ENCODE measurements around the gene PARM1.
"Not testable (repeated sequence)": the region's sequence is repeated elsewhere in the genome, so short reads cannot be mapped to it uniquely, and the experiment has no call there.

The PARM1 gene

DNA sequence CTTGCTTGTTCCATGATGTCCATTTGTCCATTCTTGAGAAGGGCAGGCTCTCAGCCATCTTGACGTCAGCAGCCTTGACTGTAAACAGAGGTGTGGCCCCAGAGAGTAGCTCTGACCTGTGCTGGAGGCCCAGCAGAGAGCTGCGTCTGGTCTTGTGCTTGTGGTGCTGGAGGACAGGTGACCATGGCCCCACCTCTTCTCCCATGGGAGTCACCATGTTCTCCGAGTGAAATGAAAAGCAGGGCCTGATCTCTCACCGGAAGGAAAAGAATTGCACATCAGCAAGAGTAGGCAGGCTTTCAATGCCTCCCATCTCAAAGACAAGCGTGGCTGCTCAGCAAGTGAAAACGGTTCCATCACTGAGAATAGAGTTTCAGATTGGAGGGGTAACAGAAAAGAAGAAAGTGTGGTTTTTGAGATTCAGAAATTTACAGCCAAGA, 11.5 kb downstream of the PARM1 start:
- no peak for DNase-seq

DNA sequence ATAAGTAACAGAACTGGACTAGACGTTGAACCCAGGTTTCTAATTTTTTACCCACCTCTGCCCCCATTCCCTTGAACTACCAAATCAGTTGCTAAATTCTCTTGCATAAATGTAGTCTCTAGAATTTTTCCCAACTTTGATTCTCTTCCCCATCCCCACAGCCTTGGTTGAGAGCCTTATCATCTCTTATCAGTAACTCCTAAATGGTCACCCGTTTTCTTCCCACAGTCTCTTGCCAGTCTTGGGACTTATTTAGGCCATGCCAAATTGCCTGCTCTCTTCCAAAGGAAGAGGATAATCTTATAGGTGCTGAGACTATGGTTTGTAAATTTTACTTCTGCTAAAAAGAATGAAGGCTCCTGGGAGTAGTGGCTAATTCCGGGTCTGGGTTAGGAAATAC, 13.3 kb downstream of the PARM1 start:
- no peak for DNase-seq

DNA sequence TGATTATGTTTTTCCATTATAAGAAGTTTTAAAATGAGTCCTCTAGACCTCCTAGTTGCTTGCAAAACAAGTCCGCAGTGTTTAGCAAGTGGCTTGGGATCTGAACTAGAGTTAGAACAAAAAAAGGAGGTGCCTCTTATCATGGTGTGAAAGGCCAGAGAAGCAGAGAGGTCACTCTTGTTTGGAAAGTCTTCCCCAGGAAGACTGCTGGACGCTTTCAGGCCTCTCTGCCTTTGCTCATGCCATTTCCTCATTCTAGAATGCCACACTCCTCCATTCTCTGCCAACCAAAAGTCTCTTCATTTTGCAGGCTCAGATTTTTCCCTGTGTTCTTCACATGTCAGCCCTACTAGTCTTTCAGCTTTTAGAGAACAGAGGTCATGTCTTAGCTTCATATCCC, 14.9 kb downstream of the PARM1 start:
- no peak for DNase-seq

DNA sequence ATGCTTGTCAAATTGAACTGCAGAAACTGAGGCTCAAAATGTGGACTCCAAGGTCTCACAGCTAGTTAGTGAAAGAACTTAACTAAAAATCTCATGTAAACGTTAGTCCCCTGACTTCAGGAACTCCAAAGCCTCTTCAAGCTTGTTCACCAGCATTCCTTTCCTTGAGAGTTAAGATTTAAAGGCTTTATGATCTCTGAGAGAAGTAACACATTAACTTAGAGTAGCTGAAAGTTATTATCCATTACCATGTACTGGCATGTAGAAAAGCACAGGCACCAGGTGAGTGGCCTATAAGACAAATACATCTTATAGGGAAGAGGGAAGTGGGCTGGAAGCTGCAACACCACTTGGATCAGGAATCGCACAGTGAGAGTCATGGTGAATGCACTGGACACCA, 15.3 kb downstream of the PARM1 start:
- DNase-seq = no peak

DNA sequence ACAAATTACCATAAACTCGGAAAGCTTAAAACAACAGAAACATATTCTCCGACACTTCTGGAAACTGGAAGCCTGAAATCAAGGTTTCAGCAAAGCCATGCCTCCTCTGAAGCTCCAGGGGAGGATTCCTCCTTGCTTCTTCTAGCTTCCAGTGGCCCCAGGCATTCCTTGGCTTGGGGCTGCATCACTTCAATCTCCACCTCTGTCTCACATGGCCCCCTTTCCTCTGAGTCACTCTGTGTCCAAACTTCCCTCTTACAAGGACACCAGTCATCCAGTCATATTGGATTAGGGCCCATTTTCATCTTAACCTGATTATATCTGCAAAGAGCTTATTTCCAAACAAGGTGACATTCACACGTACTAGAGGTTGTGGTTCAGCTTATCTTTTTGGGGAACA, 17.3 kb downstream of the PARM1 start:
- no peak for DNase-seq

DNA sequence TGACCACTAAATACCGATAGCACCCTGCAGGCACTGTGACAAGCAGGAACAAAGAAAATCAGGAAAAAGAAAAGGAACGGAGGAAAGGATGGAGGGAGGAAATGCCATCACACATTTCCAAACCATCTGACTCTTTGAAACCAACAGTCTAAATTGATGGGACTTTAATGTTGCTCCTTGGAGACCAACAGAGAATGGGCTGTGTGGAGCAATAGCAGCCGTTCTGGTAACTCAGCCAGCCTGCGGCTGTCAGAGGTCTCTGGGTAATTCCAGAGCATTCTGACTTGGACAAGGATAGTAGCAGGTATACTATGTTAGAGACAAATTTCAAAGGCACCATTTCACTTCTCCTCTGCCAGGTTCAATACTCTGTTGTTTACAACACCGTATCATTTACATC, 18.0 kb downstream of the PARM1 start:
- DNase-seq = no peak

DNA sequence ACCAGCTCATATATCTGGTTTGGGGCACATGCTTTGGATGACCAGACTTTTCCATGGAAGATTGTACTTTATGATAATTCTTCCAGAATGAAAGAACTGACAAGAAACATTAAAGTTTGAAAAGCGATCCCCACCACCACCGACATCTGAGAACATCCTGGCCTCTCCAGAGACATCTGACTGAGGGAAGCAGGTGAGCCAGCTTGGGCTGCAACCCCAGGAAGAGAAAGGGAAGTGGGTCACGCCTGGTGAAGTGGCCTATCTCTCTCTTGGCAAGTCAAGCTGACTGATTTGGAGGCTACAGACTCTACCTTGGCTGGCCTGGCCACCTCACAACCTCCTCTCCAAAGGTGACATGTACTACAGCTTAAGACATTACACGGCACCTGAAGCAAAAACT, 20.7 kb downstream of the PARM1 start:
- DNase-seq = no peak

DNA sequence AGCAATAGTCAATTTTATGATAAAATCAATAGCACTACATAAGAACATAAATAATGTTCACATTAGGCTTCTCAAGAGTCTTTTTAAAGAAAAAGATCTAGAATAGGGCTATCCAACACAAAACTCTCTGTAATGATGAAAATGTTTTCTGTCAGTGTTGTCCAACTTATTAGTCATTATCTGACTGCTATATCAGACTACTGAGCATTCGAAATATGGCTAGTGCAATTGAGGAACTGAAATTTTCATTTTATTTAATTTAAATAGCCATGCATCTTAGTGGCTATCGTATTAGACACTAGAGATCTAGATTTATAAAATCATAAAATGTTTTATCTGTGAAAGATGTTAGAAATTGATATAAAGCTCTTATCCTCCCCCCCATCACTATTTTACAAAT, 26.0 kb downstream of the PARM1 start:
- no peak for DNase-seq

DNA sequence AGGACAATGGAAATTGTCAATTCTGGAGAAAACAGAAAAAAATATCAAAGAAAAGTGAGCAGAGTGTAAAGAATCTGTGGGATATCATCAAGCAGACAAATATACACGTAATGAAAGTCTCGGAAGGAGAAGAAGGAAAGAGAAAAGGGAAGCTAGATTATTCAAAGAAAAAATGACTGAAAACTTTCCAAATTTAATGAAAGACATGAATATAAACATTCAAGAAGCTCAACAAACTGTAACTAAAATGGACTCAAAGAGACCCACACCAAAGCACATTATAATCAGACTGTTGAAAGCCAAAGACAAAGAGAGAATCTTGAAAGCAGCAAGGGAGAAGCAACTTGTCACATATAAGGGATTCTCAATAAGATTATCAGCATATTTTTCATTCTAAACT, 28.3 kb downstream of the PARM1 start:
- no peak for DNase-seq

DNA sequence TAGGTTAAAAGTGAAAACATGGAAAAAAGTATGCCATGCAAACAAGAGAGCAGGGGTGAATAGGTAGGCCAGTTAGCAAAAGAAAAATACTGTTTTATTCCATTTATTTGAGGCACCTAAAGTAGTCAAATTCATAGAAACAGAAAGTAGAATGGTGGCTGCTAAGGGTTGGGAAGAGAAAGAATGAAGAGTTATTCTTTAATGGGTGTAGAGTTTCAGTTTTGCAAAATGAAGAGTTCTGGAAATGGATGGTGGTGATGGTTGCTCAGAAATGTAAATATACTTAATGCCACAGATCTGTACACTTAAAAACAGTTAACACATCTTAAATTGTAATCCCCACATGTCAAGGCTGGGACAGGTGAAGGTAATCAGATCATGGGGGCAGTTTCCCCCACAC, 29.7 kb downstream of the PARM1 start:
- DNase-seq = no peak

DNA sequence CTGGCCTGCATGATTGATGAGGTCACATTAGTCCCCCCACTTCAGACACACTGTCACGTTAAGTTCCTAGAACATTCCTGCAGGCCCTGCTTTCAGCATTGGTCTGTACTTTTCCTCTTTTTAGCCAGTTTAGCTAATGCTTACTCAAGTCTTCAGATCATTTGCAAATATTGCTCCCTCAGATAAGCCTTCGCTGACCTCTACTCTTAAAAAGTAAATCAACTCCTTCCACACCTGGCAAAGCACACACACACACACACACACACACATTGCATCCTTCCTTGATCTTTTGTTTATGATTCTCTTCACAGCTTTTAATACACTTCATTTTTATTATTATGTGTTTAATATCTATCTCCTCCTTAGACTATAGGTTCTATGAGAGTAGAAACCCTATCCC, 31.4 kb downstream of the PARM1 start:
- DNase-seq = no peak

DNA sequence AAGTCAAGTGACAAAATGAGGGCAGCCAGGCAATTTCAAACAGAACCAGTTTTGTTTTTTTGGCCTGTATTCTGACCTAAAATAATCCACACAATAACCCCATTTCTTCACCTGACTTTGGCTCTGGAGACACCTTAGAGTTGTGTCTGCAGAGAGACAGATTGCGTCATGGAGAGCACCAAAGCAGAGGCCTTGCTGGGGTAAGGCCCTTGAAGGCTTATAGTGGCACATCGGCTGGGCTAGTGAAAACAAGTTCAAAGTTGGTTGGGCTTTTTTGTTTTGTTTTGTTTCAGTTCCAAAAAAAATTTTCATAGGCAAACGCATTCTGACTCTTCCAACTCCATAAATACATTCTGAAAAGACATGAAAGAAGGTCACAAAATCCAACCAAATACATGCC, 34.4 kb downstream of the PARM1 start:
- DNase-seq = no peak

DNA sequence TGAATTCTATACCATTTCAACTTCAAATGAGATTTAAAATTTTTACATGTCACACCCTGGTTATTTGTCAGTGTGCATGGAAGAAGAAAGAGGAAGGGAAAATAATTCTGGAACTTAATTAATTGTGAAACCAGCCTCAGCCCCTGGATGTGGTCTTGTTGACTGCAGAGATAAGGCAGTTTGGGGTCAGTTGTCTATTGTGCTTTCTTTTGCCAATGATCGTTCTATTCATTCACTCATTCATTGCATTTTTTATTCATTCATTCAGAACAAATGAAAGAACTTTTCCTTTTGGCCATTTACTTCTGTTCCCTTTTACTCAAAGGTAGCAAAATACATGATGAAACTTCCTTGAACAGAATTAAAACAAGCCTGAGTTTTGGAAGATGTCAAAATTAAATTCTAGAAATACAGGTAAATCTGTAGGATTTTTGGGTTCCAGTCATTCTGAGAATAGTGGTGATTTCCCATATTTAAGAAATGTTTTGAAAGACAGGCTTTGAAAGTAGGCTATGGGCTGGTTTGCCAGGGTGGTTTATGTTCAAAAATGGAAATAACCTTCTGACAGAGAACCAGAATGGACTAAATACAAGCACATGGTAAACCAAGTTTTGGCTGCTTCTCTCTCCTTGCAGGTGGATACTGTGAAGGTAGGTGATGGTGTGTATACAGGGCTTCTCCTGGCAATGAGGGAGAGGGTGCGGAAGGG, 35.7 kb downstream of the PARM1 start:
- DNase-seq = no peak

DNA sequence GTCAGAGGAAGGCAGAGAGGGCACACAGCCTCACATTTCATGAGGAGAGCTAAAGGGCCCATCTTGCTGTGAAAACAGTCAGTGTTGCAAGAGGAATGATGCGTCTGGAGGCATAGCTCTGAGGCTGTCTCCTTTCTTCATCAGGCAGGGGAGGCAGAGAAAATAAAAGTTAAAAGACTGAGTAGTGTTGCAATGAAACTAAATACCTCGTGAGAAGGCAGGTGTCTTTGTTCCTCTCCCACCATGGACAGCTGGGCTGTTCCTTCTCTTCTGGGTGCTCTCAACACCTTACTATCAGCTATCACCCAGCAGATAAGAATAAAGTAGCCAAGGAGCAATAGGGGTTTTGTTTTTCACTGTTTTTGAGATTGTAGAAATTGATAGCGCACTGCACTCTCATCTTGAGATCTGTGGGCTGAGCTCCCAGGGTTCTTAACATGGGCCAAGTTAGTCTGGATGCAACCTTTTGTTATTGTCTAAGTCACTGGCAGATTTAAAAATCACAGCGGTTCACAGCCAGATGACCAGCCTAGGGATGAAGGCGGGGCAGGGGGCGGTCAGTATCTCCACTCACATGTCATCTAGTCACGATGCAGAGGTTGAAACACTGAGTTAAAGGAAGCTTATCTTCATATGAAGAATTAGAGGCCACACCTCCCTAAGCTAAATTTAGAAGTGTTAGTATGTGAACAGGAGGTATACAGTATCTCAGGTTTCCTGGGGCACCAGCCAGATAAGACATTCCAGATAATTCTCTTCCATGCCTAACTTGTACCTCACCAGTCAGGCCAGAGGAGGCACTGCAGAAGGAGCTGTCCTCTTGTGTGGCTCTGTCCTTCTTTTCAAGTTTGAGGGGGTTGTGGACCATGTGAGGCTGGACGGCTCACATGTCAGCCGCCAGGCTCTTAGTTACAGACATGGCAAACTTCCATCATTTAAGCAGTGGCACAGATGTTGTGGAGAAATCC, 36.9 kb downstream of the PARM1 start:
- no peak for DNase-seq

DNA sequence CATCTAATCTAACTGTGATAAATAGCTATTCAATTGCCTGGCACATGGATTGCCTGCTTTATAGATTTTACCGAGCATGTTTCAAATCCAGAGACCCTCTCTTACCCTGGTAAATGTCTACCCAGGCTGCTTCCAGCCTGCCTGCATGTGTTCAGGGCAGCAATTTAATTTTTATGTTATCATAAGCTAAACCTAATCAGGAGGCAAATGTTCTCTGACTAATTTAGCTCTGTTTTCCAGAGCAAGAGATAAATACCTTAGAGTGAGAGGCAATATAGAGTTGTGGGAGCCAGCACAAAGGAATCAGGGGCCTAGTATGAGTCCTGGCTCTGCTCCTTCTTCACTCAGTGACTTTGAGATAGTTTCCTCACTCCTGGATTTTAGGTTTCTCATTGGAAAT, 37.7 kb downstream of the PARM1 start:
- DNase-seq = no peak

DNA sequence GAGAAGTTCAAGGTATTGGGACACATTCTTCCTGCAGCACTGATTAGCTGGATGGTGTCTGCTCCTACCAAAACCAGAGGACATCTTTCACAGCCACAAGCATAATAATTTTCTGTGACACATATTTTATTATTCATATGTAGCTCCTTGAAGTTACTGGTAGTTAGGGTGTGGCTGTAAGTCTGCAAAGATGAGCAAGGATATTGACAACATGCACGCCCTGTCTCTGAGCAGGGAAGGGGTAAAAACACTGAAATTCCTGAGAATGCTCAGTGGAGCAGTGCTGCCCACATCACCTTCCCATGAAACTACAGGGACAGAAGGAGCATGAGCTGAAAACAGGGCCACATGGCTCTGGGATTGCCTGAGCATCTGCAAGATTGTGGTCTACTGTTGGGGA, 38.9 kb downstream of the PARM1 start:
- no peak for DNase-seq

DNA sequence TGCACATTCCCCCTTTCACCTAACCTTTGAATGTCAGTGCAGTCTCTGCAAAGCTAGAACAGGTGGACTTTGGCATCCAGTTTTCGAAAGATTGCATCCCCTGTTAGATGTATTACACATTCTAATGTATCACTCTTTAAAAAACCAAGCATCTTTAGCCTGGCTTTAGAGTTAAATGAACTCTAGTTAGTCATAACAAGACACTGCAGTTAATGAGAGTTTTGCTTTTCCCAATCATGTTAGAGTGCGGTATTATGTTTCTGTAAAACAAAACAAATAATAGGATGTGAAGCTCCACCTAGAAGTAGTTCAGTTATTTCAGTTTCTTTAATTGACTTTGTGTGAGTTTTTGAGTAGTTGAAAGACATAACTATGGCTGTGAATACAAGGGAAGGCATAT, 42.2 kb downstream of the PARM1 start:
- DNase-seq = no peak

DNA sequence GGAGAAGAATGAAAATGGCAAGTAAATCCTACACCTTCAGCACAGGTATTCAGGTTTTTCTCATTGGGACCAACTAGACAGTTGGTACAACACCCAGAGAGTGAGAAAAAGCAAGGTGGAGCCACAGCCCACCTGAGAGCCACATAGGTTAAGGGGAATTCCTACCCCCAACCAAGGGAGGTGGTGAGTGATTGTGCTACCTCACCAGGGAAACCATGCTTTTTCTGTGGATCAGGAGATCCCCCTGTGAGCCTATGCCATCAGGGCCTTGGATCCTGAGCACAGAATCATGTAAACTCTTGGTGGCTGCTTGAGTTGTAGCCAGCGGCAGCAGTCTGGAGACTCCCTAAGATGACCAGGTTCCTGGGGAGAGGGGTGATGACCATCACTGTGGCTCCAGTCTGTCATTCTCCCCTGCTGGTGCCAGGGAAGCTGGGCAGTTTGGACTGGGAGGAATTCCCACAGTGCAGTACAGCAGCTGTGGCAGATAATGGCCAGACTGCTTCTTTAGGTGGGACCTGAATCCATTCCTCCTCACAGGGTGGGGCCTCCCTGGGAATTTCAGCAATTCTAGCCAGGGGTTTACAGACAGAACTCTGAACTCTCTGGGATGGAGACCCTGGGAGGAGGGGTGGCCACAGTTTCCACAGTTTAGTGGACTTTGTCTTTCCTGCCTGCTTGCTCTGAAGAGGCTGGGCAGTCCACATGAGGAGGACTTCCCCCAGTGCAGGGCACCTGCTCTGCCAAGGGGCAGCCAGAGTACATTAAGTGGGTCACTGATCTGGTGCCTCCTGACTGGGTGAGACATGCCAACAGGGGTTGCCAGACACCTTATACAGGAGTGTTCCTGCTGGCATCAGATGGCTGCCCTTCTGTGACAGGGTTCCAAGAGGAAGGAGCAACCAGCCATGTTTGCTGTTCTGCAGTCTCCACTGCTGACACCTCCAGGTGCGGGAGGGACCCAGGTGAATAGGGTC, 43.2 kb downstream of the PARM1 start:
- no peak for DNase-seq

DNA sequence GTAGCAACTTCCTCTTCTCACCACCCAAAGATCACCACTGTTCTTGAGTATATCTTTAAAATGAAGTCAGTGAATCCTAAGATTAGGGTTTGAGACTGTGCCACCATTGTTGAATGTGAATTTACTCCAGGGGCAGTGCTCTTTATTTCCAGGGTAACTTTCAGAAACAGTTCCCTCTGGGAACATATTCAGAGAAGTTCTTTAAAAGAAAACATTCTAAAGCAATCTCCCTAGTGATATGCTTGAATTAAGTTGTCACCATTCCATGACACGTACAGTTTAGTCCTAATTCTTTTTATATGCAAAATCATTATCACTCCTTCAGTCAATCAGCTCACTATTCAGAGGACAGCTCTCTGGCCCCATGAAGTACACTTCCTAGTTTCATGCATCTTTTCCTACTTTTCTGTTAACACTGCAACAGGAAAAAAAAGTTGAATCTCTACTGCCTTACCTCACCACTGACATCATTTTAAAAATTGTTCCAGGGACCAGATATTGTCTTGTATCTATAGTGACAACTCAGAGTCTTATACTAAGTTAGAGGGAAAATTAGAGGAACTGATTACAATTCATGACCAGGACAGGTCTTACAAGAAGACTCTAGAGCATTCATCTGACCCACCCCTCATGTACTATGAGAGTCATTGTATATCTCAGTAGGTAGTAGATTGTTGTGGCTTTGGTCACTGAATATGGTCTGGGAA, 49.8 kb downstream of the PARM1 start:
- DNase-seq = no peak

DNA sequence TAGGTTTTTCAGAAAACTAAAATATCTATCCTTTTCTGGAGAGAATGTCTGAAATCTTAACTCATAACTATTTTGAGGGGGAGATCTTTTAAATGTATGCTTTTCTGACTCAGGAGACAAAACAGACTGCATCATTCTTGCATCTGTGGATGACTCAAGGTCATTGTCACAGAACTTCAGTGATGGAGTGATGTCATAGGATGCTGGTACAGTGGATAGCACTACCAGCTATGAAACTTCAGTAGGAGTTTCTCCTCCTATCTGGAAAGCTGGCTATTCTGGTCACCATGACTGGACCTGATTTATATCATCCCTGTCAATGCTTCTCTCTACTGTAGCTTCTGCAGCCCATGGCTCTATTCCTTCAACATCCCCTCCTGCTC, 50.3 kb downstream of the PARM1 start:
- DNase-seq = no peak

DNA sequence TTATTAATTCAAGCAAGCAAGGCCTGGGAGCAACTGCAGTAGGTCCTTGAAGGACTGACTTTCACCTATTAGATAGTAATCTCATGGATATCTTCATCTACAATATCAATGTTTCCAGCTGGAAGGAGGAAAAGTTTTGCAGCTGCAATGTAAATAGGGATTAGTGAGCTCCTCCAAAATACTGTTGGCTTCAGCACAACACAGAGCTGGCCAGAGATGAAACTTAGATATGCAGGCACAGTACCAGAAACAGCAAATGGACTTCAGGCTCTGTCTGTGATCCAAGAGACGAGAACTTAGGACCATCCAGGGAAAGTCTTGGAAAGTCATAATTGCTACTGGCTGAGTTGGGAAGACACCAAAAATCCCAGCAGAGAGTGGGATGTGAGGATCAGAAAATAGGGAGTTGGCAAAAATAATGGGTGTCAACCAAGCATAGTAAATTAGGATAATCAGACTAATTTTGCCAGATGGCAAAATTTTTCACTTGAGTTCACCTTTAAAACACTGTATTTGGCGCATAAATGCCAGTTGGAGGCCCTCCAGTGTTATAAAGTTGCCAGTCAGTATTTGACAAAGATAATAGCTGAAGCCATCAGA, 57.5 kb downstream of the PARM1 start:
- no peak for DNase-seq

DNA sequence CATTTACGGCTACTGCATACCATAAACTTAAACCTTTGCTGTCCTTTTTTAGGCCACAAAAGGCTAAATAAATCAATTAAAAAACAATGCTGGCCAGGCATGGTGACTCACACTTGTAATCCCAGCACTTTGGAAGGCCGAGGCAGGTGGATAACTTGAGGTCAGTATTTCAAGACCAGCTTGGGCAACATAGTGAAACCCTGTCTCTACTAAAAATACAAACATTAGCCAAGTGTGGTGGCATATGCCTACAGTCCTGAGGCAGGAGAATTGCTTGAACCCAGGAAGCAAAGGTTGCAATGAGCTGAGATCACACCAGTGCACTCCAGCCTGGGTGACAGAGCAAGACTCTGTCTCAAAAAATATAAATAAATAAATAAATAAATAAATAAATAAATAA, 61.5 kb downstream of the PARM1 start:
- DNase-seq = not testable (repeated sequence)

Measured in stimulated activated CD4-positive, alpha-beta T cell treated with anti-CD3 and anti-CD28 coated beads, Interleukin-4, amount 100 ng/mL, for 24 hours (primary cell).